Measurements from ENCODE around the gene ISYNA1.

Gene ISYNA1

DNA sequence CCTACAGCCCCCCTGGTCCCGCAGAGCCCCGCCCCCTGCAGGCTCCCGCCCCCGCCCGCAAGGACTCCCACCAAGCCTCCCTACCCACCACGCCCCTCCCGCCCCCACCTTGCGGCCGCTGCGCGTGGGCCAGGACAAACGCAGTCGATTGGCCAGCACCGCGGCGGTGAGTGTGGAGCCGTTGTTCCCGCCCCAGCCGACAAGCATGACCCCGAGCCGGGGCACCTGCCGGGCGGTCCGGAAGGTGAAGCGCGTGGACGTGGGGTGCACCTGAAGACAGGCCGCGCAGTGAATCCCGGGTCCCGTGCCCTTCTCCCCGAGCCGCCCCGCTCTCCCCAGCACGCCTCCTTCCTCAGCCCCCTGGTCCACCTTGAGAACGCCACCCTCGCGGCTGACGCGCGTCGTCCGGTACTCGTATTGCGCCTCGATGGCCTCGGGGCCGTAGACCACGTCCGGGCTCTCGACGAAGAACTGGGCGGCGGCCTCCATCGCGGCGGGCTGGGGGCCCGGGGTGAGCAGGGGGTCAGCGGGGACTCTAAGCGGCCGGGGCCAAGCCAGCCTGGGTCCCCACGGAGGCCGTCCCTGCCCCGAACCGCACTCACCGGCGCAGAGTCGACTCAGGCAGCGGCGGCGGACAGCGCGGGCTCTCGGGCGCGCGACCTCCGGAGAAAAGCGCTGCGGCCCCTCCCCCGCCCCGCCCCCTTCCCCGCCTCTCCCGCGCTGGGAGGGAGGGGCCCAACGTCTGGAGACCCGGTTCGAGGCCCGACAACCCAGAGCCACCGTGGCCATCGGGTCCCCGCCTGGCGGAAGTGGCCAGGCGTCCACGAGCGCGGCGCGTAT is at the start of gene ISYNA1:
Gene ISYNA1, minus strand, starts transcription at position 643 of the 840 bp plus-strand sequence. Its CDS starts 154 bp downstream, at position 489.
- DNase-seq, result no peak

DNA sequence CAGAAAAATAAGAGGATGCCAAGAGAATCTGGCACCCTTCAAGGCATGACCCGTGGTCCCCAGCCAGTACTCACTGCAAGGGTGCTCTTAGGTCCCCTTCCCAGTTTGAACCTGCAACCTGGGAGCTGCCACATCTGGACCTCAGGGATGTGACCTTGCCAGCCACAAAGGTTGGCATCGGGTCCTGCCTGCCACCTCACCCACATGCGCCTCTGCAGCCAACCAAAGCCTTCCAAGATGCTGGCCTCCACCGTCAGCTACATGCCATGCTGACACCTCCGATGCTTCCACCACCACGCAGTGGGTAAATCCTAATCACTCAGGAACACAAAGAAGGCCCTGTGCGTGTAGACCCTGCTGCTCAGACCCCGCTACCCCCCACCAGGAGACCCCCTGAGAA is 48.8 kb upstream of the ISYNA1 start:
- no peak for DNase-seq

DNA sequence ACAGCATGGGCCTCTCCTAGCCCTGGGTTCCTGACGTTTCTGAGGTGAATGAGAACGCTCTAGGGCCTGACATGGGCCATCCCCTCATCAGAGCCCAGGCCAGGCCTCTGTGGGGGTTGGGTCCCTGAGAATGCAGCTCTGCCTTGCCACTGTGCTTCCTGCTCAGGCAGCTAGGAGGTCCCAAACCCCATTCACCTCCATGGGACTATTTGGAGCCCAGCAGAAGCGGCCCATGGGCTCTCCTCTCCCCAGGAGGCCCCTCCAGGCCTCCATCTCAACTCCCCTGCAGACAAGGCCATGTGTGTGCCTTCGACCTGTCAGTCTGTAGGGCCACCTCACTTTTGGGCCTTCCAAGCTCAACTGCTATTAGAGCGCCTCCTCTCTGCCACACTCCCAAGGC is 47.1 kb upstream of the ISYNA1 start:
- no peak for DNase-seq

DNA sequence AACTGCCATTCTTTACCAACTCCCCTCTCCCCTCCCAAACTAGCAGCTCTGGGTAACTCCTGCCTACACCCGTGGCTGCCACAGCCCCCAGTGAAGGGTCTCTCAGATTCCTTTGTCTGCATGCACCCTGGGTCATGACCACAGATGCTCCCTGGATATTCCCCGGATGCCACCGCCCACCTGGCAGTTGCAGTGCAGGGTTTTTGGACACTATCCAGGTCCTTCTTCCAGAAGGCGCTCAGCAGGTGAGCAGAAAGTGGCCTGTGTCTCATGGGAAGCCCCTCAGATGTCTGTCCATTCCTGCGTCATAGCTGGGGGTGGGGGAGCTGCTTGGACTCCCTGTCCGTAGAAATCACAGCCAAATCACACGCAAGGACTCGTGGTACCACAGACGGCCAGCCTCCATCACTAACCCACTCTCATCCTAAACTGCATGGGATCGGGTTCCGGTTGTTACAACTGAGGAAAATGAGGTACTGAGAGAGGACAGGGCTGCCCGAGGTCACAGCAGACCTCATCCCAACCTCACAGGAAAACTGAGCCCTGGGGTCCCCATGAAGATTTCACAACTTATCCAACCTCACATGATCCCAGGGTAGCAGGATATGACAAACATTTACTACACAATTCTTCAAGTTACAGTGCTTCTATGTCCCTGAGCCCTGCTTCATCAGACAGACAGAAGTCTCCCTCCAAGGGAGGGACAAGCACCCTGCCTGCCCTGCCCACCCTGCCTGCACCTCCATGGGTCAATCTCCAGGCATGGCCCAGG is 45.4 kb upstream of the ISYNA1 start:
- peak in 1 of 2 experiments; percentile 42 for DNase-seq

DNA sequence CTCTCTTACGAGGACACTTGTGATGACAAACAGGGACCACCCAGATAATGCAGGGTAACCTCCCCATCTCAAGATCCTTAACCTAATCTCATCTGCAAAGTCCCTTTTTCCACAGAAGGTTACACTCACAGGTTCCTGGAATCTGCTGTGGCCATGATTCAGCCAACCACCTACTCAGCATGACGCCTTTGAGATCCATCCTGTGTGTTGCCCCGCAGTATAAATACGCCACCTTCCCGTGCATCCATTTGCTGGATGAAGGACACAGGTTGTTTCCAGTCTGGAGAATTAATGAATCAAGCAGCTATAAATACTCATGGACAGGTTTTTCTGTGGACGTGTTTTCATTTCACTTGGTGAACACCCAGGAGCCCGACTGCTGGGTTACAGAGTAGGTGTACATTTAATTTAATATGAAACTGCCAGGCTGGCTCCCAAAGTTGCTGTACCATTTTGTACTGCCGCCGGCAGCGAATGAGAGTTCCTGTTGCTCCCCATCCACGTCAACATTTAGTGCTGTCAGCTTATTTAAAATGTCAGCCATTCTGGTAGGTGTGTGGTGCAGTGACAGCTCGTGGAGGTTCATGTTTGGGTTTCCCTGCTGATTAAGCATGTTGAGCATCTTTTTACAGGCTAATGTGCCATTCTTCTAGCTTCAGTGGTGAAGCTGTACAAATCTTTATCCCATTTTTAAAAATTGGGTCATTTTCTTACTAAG is 43.7 kb upstream of the ISYNA1 start:
- DNase-seq, result no peak

DNA sequence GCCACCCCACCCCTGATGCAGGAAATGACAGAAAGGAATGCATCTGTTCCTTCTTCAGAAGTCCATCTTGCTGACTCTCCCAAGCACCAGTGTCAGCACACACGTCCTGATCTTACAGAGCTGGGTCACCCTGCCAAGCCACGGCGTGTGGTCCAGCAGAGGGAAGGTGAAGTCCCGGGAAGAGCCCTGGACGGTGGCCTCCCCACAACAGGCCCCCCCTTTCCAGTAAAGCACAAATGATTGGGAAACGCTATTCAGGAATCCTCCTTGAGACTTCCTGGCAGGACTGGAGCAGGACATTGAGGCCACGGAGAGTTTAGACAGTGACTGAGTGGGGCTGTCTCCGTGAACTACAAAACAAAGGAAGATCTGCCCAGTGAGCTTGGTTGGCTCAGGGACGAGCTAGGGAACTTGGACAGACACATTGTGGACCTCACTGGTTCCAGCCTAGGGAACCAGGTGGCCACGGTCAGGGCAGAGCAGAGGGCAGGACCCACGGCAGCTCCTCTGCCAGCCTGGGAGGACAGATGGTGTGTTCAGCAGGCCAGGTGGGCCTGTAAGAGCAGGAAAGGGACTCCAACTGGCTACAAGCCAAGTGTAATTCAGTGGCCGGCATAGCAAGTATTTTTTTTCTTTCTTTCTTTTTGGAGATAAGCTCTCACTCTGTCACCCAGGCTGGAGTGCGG is 42.2 kb upstream of the ISYNA1 start:
- DNase-seq, result peak in 1 of 2 experiments; percentile 67

DNA sequence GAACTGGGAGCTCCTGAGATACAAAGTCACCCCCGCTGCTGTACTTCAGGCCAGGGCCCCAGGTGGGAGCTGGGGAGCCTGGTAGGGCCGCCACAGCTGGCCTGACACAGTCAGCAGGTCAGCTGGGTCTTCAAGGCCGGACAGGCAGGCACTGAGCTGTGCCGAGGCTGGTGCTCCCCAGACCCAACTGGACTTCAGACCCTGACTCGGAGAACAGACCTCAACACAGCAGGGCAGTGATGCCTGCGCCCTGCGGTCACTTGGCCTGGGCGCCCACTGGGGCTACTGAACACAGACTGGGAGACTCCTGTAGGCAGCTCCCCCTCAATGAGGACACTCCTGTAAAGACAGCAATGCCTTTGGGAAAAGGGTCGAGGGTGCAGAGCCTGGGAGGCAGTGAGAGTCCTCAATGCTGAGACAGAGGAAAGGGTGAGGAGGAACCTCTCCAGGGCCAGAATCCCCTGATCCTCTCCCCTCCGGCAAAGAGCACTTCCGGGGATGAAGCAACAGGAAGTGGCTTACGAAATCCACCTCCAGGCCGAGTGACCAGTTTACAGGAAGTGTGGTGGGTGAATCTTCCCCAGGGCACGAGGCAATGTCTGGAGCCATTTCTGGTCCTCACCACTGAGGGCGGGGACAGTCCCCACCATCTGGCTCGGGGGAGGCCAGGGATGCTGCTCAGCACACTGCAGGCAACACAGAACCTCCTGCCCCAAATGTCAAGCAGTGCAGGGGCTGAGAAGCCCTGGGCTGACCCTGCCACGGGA is 40.8 kb upstream of the ISYNA1 start:
- DNase-seq, result no peak

DNA sequence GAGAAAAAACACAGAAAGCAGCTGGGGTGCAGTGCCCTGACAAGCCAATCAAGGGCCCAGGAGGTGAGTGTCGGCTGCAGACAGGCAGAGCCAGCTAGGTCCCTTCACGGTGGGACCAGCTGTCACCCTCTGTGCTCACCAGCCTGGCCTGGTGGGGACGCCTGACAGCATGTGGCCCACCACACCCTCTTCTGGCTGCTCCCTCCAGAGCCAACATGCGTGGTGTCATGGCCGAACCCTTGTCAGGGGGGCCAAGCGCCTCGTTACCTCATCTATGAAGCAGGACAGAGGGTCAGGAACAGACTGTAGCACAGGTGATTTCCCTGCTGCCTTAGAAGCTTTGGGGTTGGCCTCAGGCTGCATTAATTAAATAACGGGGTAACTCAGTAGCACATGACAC is 40.0 kb upstream of the ISYNA1 start:
- DNase-seq, result no peak

DNA sequence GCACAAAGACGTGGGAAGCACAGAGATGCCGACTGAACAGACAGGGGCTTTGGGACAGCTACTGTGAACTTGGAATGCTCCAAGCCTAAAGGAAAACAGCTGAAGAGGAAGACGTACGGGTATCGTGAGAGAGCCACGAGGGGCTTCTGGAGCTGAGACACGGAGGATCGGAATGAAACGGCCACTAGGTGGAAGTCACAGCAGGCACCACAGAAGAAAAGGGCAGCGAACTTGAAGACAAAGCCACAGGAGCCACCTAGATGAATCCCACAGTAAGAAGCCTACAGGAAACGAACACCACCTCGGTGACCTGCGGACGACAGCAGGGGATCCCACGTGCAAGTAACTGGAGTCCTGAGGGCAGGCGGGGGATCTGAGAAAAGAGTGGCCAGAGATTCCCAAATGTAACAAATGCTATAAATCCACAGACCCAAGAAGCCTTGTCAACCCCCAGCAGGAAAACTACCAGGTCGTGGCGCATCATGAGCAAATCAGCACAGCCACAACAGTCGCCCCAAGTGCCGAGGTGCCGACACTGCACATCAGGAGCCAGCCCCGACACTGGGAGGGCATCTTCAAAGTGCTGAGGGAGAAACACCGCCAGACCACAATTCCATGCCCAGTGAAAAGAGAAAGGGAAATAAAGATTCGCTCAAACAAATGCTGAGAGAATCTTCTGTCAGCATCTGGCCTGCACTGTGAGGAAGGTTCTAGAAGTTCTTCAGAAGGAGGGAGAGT is 39.3 kb upstream of the ISYNA1 start:
- DNase-seq, result no peak

DNA sequence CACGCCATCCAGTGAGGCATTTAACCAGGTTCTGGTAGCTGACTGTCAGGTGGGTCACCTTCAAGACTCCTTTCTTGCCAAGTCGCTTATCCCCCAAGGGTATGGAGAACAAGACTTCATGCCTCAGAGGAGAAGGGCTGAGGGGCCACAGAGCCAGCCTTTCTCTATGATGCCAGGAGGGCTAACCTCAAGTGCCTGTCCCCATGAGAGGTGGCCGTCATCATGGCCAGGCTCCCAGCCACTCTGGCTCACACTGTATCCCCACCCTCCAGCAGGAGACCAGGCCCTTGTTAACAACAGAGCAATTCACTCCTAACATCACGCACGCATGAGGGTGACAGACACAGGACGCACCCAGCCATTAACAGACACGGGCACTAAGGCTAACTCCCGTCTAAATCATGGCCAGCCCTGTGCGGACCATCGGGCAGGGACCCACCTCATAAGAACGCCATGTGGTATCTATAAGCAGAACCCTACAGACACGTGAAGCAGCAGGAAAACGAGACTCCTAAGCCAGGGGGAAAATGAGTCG is 38.6 kb upstream of the ISYNA1 start:
- DNase-seq, result no peak

DNA sequence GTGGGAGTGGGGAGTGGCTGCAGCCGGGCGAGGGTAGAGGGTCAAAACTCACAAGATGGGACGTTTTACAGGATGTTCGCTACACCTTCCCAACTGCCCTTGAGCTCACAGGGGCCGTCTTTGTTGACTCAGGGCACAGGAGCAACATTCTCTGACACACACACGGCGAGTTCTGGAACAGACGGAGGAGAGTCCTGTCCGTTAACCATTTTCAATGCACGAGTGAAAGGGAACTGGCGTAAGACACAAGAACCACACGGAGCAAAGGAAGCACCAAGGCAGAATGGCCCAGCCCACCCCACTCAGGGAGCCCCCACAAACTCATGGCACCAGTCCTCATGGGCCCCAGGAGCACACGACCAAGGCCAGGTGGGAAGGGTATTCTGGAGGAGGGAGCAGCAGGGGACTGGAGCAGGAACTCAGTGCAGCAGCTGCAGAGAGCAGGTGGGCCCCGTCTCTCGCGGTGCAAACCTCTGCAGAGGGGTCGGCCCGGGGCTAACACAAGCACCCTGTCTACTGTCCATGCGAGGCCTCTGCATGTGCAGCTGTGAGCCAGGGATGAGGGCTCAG is 37.9 kb upstream of the ISYNA1 start:
- DNase-seq, result no peak

DNA sequence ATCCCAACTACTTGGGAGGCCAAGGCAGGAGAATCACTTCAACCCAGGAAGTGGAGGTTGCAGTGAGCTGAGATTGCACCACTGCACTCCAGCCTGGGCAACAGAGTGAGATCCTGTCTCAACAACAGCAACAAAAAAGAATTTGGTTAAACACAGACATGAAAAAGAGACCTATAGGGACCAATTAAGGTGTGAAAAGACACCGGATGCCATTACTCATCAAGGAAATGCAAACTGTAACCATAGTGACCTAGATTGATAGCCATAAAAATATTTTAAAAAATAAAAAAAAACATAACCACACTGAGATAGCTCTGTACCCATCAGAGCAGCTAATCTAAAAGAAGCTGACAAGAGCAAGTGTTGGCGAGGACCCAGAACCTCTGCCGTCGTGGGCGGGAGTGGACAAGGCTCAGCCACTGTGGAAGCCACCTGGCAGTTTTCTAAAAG is 37.1 kb upstream of the ISYNA1 start:
- DNase-seq, result no peak

DNA sequence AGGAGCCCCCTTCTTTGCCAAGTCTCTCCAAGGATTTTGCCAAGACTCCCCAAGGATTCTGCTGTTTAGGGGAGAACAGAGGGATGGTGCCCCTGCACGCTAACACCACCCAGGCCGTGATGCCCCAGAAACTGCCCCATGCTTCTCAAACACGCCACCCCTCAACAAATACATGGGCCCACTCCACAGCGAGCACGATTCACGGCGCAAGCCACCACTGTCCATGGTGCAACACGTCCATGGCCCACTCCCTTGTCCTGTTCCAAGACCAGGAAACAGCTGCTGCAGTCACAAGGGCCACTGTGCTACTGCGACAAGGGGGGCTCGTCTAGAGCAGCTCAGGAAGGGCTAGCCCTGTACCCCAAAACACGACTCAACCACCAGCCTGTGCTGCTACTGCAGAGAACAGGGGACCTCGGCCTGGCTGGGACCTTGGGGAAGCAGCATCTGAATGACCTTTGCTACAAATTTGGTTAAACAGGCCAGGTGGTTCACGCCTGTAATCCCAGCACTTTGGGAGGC is 36.5 kb upstream of the ISYNA1 start:
- no peak for DNase-seq

DNA sequence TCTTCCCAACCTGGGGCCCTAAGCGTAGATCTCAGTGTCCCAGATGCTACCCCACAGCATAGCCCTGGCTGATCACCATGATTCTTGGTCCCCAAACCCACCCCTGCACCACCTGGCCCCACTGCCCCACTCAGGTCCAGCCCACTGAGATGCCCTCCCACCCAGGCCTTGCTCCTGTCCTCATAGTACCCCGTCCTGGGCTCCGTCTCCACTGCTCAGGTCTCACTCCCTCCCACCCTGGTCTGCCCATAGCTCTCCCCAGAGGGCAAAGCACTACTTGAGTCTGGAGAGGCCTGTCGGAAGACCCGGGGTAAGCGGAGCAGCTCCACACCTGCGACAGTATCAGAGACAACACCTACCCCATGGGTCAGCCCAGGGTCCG is 35.8 kb upstream of the ISYNA1 start:
- DNase-seq, result no peak

DNA sequence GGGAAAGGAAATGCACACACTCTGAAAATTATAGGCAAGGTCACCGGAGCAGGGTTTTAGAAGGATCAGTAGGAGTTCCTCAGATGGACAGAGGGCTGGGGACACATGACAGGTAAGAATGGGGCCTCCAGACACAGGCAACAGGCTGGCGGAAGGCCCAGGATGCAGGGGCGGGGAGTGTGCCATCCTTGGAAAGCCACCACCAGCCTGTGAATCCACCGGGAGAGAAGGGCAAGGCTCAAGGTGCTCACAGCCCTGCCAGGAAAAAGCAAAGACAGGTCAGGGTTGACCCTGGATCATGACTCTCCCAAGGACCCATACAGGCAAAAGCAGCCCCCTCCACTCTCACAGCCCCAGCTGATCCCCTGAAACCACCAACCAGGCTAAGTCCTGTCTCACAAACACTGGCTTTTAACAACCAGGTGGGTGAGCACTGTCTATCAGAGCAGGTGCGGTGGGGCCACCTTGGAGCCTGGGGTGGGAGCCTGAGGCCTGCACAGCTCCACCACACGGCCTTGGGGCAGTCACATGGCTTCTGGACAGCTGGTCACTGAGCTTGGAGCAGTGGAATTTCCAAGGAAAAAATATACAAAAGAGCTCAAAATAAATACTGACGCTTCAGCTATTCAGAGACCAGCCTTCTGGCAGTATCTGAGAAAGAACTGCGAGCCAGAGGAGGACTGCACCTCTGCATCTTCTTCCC is 35.2 kb upstream of the ISYNA1 start:
- DNase-seq, result no peak

DNA sequence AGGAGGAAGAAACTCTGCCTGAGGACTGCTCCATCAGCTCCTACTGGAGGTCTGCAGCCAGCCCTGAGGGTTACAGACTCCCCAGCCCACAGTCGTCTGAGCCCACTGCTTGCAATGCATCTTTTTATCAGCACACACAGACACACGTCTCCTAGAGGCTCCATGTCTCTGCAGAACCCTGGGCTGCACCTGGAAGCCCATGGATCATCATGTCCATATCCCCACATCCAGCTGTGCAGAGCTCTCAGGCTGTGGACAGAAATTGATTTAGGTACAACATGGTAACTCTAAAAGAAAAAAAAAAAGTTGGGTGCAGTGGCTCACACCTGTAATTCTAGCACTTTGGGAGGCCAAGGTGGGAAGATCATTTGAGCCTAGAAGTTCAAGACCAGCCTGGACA is 32.9 kb upstream of the ISYNA1 start:
- no peak for DNase-seq

DNA sequence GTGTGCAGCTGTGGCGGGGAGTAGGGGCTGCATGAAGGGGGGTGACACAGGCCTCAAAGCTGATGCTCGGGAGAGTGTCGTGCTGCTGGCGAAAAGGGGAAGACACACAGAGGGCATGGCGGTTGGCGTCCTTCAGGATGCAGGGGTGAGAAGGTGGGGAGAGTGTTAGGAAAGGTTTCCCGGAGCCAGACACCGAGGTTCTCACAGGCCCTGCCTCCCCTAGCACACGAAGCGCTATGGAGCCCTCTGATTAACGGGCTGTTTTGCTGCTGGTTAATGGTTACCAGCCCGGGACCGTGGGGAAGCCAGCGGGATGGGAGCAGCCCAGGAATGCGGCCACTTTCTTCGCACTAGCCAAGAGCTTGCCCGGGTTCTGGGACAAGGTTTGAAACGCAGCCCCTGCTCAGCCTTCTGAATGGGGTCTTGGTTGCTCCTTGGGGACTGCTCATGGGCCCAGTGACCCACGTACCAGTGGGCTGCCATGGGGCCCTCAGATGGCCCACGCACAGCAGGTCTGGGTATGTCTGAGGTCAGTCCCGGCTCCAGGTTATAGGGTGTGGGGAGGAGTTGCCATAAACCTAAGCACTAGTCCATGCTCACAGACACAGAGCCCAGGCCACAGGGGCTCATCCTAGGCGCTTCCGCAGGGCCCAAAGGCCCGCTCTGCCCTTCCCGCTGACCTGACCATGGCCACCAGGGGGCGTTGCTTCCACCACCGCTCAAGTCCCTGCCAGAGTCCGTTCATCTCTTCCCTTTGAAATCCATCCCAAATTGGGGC is 31.3 kb upstream of the ISYNA1 start:
- DNase-seq, result peak in 1 of 2 experiments; percentile 60

DNA sequence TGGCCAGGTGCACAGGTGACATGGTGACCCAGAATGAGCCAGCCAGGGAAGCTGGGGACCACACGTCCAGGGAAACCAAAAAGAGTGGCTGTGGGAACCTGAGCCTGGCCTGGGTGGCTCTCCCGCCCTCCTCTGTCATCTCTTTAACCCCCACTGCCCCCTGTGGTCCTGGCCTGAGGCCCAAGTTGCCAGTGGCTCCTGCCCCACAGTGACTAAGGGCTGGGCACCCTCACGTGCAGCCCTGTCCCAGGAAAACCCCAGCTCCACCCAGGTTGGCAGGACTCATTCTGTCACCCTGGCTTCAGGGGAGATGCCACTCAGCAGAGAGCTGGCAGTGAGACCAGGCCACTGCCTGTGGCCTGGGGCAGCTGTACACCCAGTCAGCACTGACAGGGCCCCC is 30.6 kb upstream of the ISYNA1 start:
- DNase-seq, result no peak

DNA sequence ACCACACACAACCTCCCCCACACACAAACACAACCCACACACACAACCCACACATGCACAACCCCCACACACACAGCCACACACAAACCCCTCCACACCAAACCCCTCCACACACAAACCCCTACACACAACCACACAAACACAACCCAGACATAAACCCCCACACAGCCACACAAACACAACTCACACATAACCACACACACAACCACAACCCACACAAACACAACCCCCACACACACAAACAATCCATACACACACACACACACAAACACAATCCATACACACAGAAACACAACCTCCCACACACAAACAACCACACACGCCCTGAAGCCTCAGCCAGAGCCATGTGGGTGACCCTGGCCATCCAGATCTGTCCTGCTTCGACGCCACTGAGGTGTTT is 30.0 kb upstream of the ISYNA1 start:
- DNase-seq, result no peak
